Activated T-helper 1 cell treated with anti-CD3 and anti-CD28 coated beads, Interleukin-12 subunit alpha, Interleukin-12 subunit beta, Interleukin-2, Interleukin-4 antibody, amounts not matched to agents 30 ng/mL and 10 ng/mL and 1 ng/mL, durations not matched to agents 14 hours and 24 hours and 36 hours (primary cell): ENCODE measurements around the gene PDE4D. TPM values are rescaled to one million over a fixed set of nuclear protein-coding genes. Genes with fewer than 3 reads are reported as not detected.
A peak's percentile ranks its signal among the peaks of the same experiment; 100 is the strongest.
"Not testable (repeated sequence)": the region's sequence is repeated elsewhere in the genome, so short reads cannot be mapped to it uniquely, and the experiment has no call there.

ENCODE experiments used
- DNase-seq: peaks from one replicate; pipeline ENCODE4 v3.0.0; 2021; ENCODE audit warnings: low spot score
- H3K27ac Mint-ChIP-seq: one replicate; pipeline ENCODE4 v1.8.0; 2021; ENCODE audit warnings: mild to moderate bottlenecking, mixed read lengths
- H3K27me3 Mint-ChIP-seq: one replicate; pipeline ENCODE4 v1.8.0; 2022; ENCODE audit warnings: mild to moderate bottlenecking, moderate library complexity, mixed read lengths; ENCODE audit not compliant: insufficient read depth
- H3K36me3 Mint-ChIP-seq: one replicate; pipeline ENCODE4 v1.8.0; 2021; ENCODE audit warnings: low read depth, mixed read lengths
- H3K4me1 Mint-ChIP-seq: one replicate; pipeline ENCODE4 v1.8.0; 2021; ENCODE audit warnings: low read depth, mixed read lengths
- H3K4me3 Mint-ChIP-seq: one replicate; pipeline ENCODE4 v1.8.0; 2021; ENCODE audit warnings: mild to moderate bottlenecking, moderate library complexity, mixed read lengths
- H3K9me3 Mint-ChIP-seq: one replicate; pipeline ENCODE4 v1.8.0; 2021; ENCODE audit warnings: mixed read lengths
- intact Hi-C: fragments of 100-400 bp; cut with micrococcal nuclease; formaldehyde crosslinking; loops from one replicate; pipeline ENCODE4 v1.15.1; 2024
- total RNA-seq: library from RNA; stranded (reverse); gene quantifications from 2 replicates; pipeline ENCODE4 v1.2.3, GENCODE V29; 2022

Gene PDE4D
- total RNA-seq, 1 donor from 2014 or later: 50.6 TPM

GRCh38 chr5:59789894-59790293 is 103.6 kb downstream of the PDE4D start:
- peak overlapping the region; percentile 69 for H3K27ac Mint-ChIP-seq
- no peak for DNase-seq
- intact Hi-C loops: loop anchor here (2.0 to 10.0 kb wide), 3 partner anchors 21 to 765 kb away; no protein-coding TSS in a partner anchor
- H3K4me3 Mint-ChIP-seq: peak overlapping the region; percentile 9
- no peaks in the 10 kb centered on the region for H3K9me3 Mint-ChIP-seq
- no peaks in the 10 kb centered on the region for H3K36me3 Mint-ChIP-seq
- peaks cover 7% of the 10 kb centered on the region for H3K27me3 Mint-ChIP-seq
- H3K4me1 Mint-ChIP-seq: peaks cover 20% of the 10 kb centered on the region

DNA sequence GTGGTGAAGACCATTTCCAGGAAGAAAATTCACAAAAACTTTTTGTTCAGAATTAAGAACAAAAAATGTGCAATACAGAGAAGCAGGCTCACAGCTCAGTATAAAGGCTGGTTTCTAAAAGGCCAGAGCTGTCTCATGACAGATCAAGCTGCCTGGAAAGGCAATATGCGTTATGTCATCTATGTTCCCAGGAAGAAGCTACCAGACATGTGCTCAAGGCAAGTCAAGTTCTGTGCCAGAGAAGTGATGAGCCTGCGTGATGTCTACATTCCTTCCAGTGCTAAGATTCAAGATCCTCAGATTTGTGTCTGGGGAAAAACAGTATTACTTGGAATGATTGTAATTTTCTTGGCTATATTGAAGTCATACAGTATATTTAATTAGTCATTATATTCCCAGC is 104.3 kb downstream of the PDE4D start:
- H3K27me3 Mint-ChIP-seq: peaks cover 7% of the 10 kb centered on the region
- H3K36me3 Mint-ChIP-seq: no peaks in the 10 kb centered on the region
- DNase-seq: no peak
- no peak overlapping the region for H3K27ac Mint-ChIP-seq
- H3K4me1 Mint-ChIP-seq: peaks cover 20% of the 10 kb centered on the region
- no peaks in the 10 kb centered on the region for H3K9me3 Mint-ChIP-seq
- intact Hi-C loops: loop anchor here (2.0 kb wide), 1 partner anchor 20 kb away; no protein-coding TSS in a partner anchor
- no peak overlapping the region for H3K4me3 Mint-ChIP-seq

- H3K9me3 Mint-ChIP-seq: no peaks in the 10 kb centered on the region
- intact Hi-C loops: no loop called here
- no peak overlapping the region for H3K27ac Mint-ChIP-seq
- H3K4me3 Mint-ChIP-seq: no peak overlapping the region
- H3K4me1 Mint-ChIP-seq: peaks cover 20% of the 10 kb centered on the region
- H3K27me3 Mint-ChIP-seq: peaks cover 4% of the 10 kb centered on the region
- no peaks in the 10 kb centered on the region for H3K36me3 Mint-ChIP-seq
- DNase-seq: no peak
Observed at GRCh38 chr5:59786334-59786805, 107.2 kb downstream of the PDE4D start.

DNA sequence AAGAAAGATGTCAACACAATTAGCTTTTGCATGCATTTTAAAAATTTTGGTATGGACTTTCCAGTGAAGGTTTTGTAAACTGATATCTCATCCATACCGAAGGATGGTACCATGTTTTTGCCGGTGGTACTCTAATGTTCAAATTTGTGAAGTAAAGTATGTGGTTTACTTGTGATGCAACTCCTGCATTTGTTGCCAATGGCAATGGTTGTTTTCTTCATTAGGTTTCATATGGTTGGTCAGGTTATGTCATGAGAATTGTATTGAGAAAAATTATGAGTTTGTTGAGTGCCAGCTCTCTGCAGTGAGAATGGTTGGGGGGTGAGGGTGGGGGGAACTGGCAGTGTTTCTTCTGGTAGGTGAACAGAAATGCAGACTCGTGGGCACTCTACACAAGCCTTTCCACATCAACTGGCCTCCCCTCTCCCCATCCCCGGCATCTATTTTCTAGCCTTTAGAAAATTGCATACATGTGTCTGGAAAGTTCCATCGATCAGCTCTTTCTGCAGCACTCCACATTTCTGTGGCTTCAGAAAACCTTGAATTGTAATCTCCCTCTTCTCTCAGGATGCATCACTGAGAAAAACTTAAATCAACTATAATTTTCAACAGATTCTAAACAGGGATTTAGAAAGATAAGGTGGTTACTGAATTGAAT is 107.7 kb downstream of the PDE4D start:
- Mint-ChIP-seq H3K4me3 (no peak overlapping the region), H3K9me3 (no peaks in the 10 kb centered on the region)

DNA sequence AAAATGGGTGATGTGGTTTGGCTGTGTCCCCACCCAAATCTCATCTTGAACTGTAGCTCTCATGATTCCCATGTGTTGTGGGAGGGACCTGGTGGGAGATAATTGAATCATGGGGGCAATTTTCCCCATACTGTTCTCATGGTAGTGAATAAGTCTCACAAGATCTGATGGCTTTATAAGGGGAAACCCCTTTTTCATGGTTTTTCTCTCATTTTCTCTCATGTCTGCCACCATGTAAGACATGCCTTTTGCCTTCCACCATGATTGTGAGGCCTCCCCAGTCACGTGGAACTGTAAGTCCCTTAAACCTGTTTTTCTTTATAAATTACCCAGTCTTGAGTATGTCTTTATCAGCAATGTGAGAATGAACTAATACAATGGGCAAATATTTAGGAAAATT is 108.8 kb downstream of the PDE4D start:
- H3K4me1 Mint-ChIP-seq, DNase-seq, intact Hi-C loops, H3K4me3 Mint-ChIP-seq, H3K27me3 Mint-ChIP-seq, H3K27ac Mint-ChIP-seq, H3K36me3 Mint-ChIP-seq, H3K9me3 Mint-ChIP-seq: not testable (repeated sequence)

More for the DNA sequence above, 107.7 kb downstream of the PDE4D start:
- intact Hi-C loops: no loop called here
- Mint-ChIP-seq H3K27ac (no peak overlapping the region), H3K27me3 (peaks cover 4% of the 10 kb centered on the region), H3K4me1 (peaks cover 18% of the 10 kb centered on the region), H3K36me3 (no peaks in the 10 kb centered on the region)
- DNase-seq: no peak

DNA sequence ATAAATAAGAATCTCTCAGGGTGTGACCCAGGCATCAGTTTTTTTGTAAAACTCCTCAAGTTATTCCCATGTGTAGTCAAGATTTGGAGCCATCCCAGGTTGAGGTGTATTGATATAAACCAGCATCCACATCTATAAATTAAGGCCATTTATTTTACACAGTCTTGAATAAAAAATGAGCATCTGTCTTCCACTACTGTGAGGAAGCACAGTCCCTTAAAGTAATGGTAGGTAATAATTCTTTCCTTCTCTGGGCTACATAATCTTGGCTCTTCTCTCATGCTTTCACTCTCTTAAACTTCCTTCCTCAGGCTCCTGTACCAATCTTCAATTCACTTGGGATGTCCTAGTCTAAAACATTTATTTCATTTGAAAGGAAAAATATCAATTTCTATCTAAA is 110.3 kb downstream of the PDE4D start:
- no peak for DNase-seq
- Mint-ChIP-seq H3K9me3 (no peaks in the 10 kb centered on the region), H3K4me1 (peaks cover 5% of the 10 kb centered on the region), H3K4me3 (no peak overlapping the region), H3K36me3 (no peaks in the 10 kb centered on the region), H3K27ac (no peak overlapping the region), H3K27me3 (peaks cover 4% of the 10 kb centered on the region)
- intact Hi-C loops: no loop called here

- Mint-ChIP-seq H3K9me3 (no peaks in the 10 kb centered on the region), H3K4me1 (peaks cover 5% of the 10 kb centered on the region), H3K4me3 (no peak overlapping the region), H3K36me3 (no peaks in the 10 kb centered on the region), H3K27ac (no peak overlapping the region), H3K27me3 (peaks cover 4% of the 10 kb centered on the region)
- intact Hi-C loops: no loop called here
- no peak for DNase-seq
Observed at GRCh38 chr5:59782856-59783255, 110.7 kb downstream of the PDE4D start.

GRCh38 chr5:59779453-59779852 is 114.1 kb downstream of the PDE4D start:
- DNase-seq: no peak
- no peaks in the 10 kb centered on the region for H3K9me3 Mint-ChIP-seq
- H3K4me1 Mint-ChIP-seq: no peaks in the 10 kb centered on the region
- intact Hi-C loops: no loop called here
- peaks cover 13% of the 10 kb centered on the region for H3K27me3 Mint-ChIP-seq
- no peak overlapping the region for H3K27ac Mint-ChIP-seq
- H3K36me3 Mint-ChIP-seq: no peaks in the 10 kb centered on the region
- no peak overlapping the region for H3K4me3 Mint-ChIP-seq

GRCh38 chr5:59777028-59777427 is 116.5 kb downstream of the PDE4D start:
- Mint-ChIP-seq H3K4me3 (no peak overlapping the region), H3K27me3 (peaks cover 13% of the 10 kb centered on the region), H3K36me3 (no peaks in the 10 kb centered on the region), H3K9me3 (no peaks in the 10 kb centered on the region), H3K4me1 (peaks cover 5% of the 10 kb centered on the region), H3K27ac (no peak overlapping the region)
- intact Hi-C loops: no loop called here
- DNase-seq: no peak

- no peak overlapping the region for H3K4me3 Mint-ChIP-seq
- no peak overlapping the region for H3K27ac Mint-ChIP-seq
- peaks cover 27% of the 10 kb centered on the region for H3K27me3 Mint-ChIP-seq
- DNase-seq: no peak
- intact Hi-C loops: no loop called here
- H3K4me1 Mint-ChIP-seq: peaks cover 13% of the 10 kb centered on the region
- H3K36me3 Mint-ChIP-seq: no peaks in the 10 kb centered on the region
- H3K9me3 Mint-ChIP-seq: no peaks in the 10 kb centered on the region
Observed at GRCh38 chr5:59773294-59773693, 120.2 kb downstream of the PDE4D start.

- Mint-ChIP-seq H3K36me3 (no peaks in the 10 kb centered on the region), H3K27me3 (peaks cover 33% of the 10 kb centered on the region), H3K27ac (no peak overlapping the region), H3K4me3 (no peak overlapping the region), H3K9me3 (no peaks in the 10 kb centered on the region), H3K4me1 (peaks cover 18% of the 10 kb centered on the region)
- no peak for DNase-seq
- intact Hi-C loops: no loop called here
Observed at GRCh38 chr5:59772757-59773156, 120.8 kb downstream of the PDE4D start.

DNA sequence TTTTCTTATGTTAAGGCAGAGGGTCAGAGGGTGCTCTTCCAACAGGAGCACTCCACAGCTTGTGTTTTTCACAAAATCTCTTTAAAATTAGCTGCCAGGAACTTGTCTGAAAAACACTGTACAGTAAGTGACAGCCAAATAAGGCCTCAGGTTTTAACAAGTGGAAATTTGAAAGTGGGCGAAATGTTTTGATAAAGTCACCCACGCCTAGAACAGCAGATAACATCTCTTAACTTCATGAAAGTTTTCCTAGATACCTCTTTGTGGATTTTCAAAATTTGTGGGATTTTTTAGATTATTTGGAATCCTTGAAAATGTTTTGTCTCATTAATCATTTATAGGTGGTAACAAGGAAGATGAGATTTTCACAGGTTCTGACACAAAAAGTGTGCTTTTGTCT is 121.3 kb downstream of the PDE4D start:
- H3K9me3 Mint-ChIP-seq: no peaks in the 10 kb centered on the region
- no peak for DNase-seq
- no peak overlapping the region for H3K4me3 Mint-ChIP-seq
- peaks cover 18% of the 10 kb centered on the region for H3K4me1 Mint-ChIP-seq
- intact Hi-C loops: no loop called here
- no peak overlapping the region for H3K27ac Mint-ChIP-seq
- no peaks in the 10 kb centered on the region for H3K36me3 Mint-ChIP-seq
- H3K27me3 Mint-ChIP-seq: peaks cover 38% of the 10 kb centered on the region

DNA sequence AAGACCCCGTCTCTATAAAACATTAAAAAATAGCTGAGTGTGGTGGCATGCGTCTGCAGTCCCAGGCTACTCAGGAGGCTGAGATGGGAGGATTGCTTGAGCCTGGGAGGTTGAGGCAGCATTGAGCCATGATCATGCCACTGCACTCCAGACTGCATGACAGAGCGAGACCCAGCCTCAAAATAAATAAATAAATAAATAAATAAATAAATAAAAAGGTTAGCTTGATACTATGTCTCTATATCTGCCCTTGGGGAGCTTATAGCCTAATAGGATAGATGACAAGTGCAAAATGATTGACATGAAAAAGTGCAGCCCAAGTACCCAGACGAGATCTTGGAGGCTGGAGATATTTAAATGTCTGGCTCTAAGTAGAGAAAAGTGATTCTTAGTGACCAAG is 122.6 kb downstream of the PDE4D start:
- no peak overlapping the region for H3K4me3 Mint-ChIP-seq
- H3K36me3 Mint-ChIP-seq: no peaks in the 10 kb centered on the region
- H3K9me3 Mint-ChIP-seq: no peaks in the 10 kb centered on the region
- H3K27me3 Mint-ChIP-seq: peaks cover 38% of the 10 kb centered on the region
- intact Hi-C loops: no loop called here
- no peak for DNase-seq
- H3K4me1 Mint-ChIP-seq: peaks cover 18% of the 10 kb centered on the region
- no peak overlapping the region for H3K27ac Mint-ChIP-seq

DNA sequence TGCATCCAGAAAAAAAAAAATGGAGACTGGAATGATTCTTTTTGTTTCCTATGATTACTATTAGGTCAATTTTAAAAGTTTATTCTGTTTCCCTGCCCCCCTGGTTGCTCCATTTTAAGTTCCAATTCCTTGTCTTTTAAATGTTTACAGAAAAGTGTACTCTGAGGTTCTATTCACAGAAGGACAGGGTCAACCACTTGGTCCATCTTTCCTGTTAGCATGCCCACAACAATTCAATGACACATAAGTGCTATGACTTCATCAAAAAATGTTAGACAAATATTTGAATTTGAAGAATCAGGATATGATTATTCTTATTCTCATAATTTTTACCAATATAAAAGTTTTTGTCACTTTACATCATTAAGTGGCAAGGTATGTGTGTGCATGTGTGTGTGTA is 123.7 kb downstream of the PDE4D start:
- no peaks in the 10 kb centered on the region for H3K36me3 Mint-ChIP-seq
- H3K27me3 Mint-ChIP-seq: peaks cover 31% of the 10 kb centered on the region
- H3K27ac Mint-ChIP-seq: no peak overlapping the region
- intact Hi-C loops: loop anchor here (2.0 to 5.0 kb wide), 3 partner anchors 19 to 168 kb away; no protein-coding TSS in a partner anchor
- H3K9me3 Mint-ChIP-seq: no peaks in the 10 kb centered on the region
- no peak overlapping the region for H3K4me3 Mint-ChIP-seq
- DNase-seq: no peak
- peaks cover 18% of the 10 kb centered on the region for H3K4me1 Mint-ChIP-seq
